H1 (cell line): Measurements from ENCODE around the gene LRATD1. TPM values are rescaled to one million over a fixed set of nuclear protein-coding genes. Genes with fewer than 3 reads are reported as not detected.

Experiments
- CTCF ChIA-PET: fragments of 300-600 bp; sonication (Branson Sonifier 250); formaldehyde crosslinking; loops from one replicate; lab custom pipeline; 2021; ENCODE audit not compliant: partially characterized antibody; lab: Charles Lee
- POLR2A ChIA-PET: fragments of 300-600 bp; sonication (Branson Sonifier 250); formaldehyde crosslinking; loops from one replicate; lab custom pipeline; 2021; ENCODE audit warnings: inconsistent platforms; ENCODE audit not compliant: partially characterized antibody; lab: Charles Lee
- DNase-seq, 2 experiments: peaks; one replicate each; pipeline versions ENCODE4 v3.0.0 to v3.0.0-alpha.2; 2010 to 2022; ENCODE audit warnings: low spot score in 2 of 2, low read depth in 1 of 2, mixed read lengths in 1 of 2
- FAIRE-seq: peaks from 2 replicates; lab custom pipeline; 2011; peaks lifted over from hg19 to GRCh38; lab: Jason Lieb, UNC
- H2AFZ ChIP-seq: 2 replicates; pipeline ENCODE4 v1.8.1; 2012; ENCODE audit warnings: low read length, inconsistent platforms
- H2AK5ac ChIP-seq: 2 replicates; pipeline ENCODE4 v1.6.1; 2013; ENCODE audit warnings: low read depth, low read length
- H2BK120ac ChIP-seq: replicated peaks from 2 replicates; pipeline ENCODE3; 2013; ENCODE audit warnings: low read depth, low read length, inconsistent platforms
- H2BK12ac ChIP-seq: 2 replicates; pipeline ENCODE4 v1.6.1; 2013; ENCODE audit warnings: low read depth, low read length
- H2BK15ac ChIP-seq: 2 replicates; pipeline ENCODE4 v1.6.1; 2013; ENCODE audit warnings: low read length
- H2BK20ac ChIP-seq: 2 replicates; pipeline ENCODE4 v1.6.1; 2013; ENCODE audit warnings: low read length
- H2BK5ac ChIP-seq: 2 replicates; pipeline ENCODE4 v1.6.1; 2013; ENCODE audit warnings: low read depth, low read length
- H3K14ac ChIP-seq: 2 replicates; pipeline ENCODE4 v1.6.1; 2013; ENCODE audit warnings: inconsistent platforms; ENCODE audit not compliant: insufficient read length
- H3K18ac ChIP-seq: 2 replicates; pipeline ENCODE4 v1.6.1; 2013; ENCODE audit warnings: low read length; ENCODE audit errors: extremely low read depth
- H3K23ac ChIP-seq: 2 replicates; pipeline ENCODE4 v1.6.1; 2013; ENCODE audit warnings: inconsistent platforms; ENCODE audit not compliant: insufficient read length
- H3K23me2 ChIP-seq: 2 replicates; pipeline ENCODE4 v1.6.1; 2013; ENCODE audit warnings: low read depth, low read length
- H3K27ac ChIP-seq: 2 replicates; pipeline ENCODE4 v1.6.1; 2011; ENCODE audit warnings: low read depth, low read length, inconsistent platforms
- H3K27me3 ChIP-seq, 4 experiments: replicated peaks in 1 of 4; 1 replicate in 1 of 4; 2 replicates in 3 of 4; pipeline versions ENCODE4 v1.6.1 to v1.8.1; 2011 to 2013; ENCODE audit warnings: low read length in 3 of 4, mild to moderate bottlenecking in 3 of 4, inconsistent platforms in 2 of 4, mixed read lengths in 2 of 4, moderate library complexity in 1 of 4; ENCODE audit not compliant: control insufficient read depth in 3 of 4, insufficient read depth in 3 of 4; ENCODE audit errors: extremely low read depth in 1 of 4
- H3K36me3 ChIP-seq, 4 experiments: 2 replicates each; pipeline versions ENCODE4 v1.6.1 to v1.8.1; 2011 to 2013; ENCODE audit warnings: mild to moderate bottlenecking in 4 of 4, low read length in 3 of 4, moderate library complexity in 2 of 4, control low read depth in 1 of 4, inconsistent platforms in 1 of 4; ENCODE audit not compliant: insufficient read depth in 4 of 4, control insufficient read depth in 2 of 4
- H3K4ac ChIP-seq: replicated peaks from 2 replicates; pipeline ENCODE3; 2013; ENCODE audit warnings: low read length, low read depth, mixed read lengths, inconsistent platforms; ENCODE audit not compliant: insufficient read length
- H3K4me1 ChIP-seq, 4 experiments: replicated peaks in 1 of 4; 1 replicate in 1 of 4; 2 replicates in 3 of 4; pipeline versions ENCODE4 v1.6.1 to v1.8.1; 2011 to 2013; ENCODE audit warnings: low read length in 3 of 4, inconsistent platforms in 2 of 4, mixed read lengths in 1 of 4; ENCODE audit not compliant: insufficient read depth in 4 of 4, control insufficient read depth in 3 of 4
- H3K4me2 ChIP-seq, 2 experiments: 2 replicates each; pipeline versions ENCODE4 v1.6.1 to v1.8.1; 2011 to 2013; ENCODE audit warnings: low read depth in 2 of 2, low read length in 2 of 2, control low read depth in 1 of 2, inconsistent platforms in 1 of 2, mild to moderate bottlenecking in 1 of 2; ENCODE audit not compliant: insufficient read depth in 1 of 2
- H3K4me3 ChIP-seq, 4 experiments: fragments of 200-600, 300-600 bp in 1 of 4; sonication (generic), shearing (Covaris generic), sonication (Bioruptor Twin) in 1 of 4; 2 replicates each; pipeline versions ENCODE4 v1.5.1 to v1.8.1; 2011 to 2016; ENCODE audit warnings: low read length in 4 of 4, low read depth in 3 of 4, control low read depth in 2 of 4, inconsistent platforms in 2 of 4, mild to moderate bottlenecking in 2 of 4, mixed read lengths in 1 of 4, moderate library complexity in 1 of 4; ENCODE audit not compliant: insufficient read depth in 2 of 4; ENCODE audit errors: extremely low read depth in 1 of 4
- H3K56ac ChIP-seq: replicated peaks from 2 replicates; pipeline ENCODE3; 2013; ENCODE audit warnings: low read depth, mild to moderate bottlenecking, mixed read lengths, low read length, inconsistent platforms; ENCODE audit not compliant: insufficient read length
- H3K79me1 ChIP-seq: 2 replicates; pipeline ENCODE4 v1.6.1; 2013; ENCODE audit warnings: low read depth, low read length, control low read depth
- H3K79me2 ChIP-seq, 2 experiments: 2 replicates each; pipeline versions ENCODE4 v1.6.1 to v1.8.1; 2012 to 2013; ENCODE audit warnings: low read length in 2 of 2, mild to moderate bottlenecking in 2 of 2, inconsistent platforms in 1 of 2; ENCODE audit not compliant: insufficient read depth in 2 of 2, control insufficient read depth in 1 of 2
- H3K9ac ChIP-seq, 4 experiments: replicated peaks in 1 of 4; 1 replicate in 1 of 4; 2 replicates in 3 of 4; pipeline versions ENCODE4 v1.6.1 to v1.8.1; 2011 to 2013; ENCODE audit warnings: low read depth in 3 of 4, low read length in 3 of 4, control low read depth in 2 of 4, mild to moderate bottlenecking in 2 of 4, moderate library complexity in 2 of 4, inconsistent platforms in 1 of 4; ENCODE audit errors: extremely low read depth in 1 of 4
- H3K9me3 ChIP-seq, 2 experiments: 2 replicates each; pipeline versions ENCODE4 v1.6.1 to v1.8.1; 2012 to 2013; ENCODE audit warnings: mild to moderate bottlenecking in 2 of 2, moderate library complexity in 2 of 2, control low read depth in 1 of 2, inconsistent platforms in 1 of 2, low read depth in 1 of 2, low read length in 1 of 2, mixed read lengths in 1 of 2; ENCODE audit not compliant: insufficient read depth in 2 of 2
- H4K20me1 ChIP-seq, 2 experiments: replicated peaks in 1 of 2; 2 replicates each; pipeline versions ENCODE3 to v1.8.1; 2011 to 2013; ENCODE audit warnings: inconsistent platforms in 2 of 2, low read length in 2 of 2, mild to moderate bottlenecking in 1 of 2; ENCODE audit not compliant: insufficient read depth in 2 of 2, control insufficient read depth in 1 of 2
- H4K5ac ChIP-seq: 2 replicates; pipeline ENCODE4 v1.6.1; 2013; ENCODE audit warnings: low read length, low read depth, mixed read lengths, inconsistent platforms; ENCODE audit not compliant: insufficient read length
- H4K8ac ChIP-seq: 2 replicates; pipeline ENCODE4 v1.8.0; 2013; ENCODE audit warnings: mild to moderate bottlenecking, moderate library complexity, low read length, inconsistent platforms; ENCODE audit not compliant: insufficient read depth; ENCODE audit errors: extremely low read depth
- H4K91ac ChIP-seq: replicated peaks from 2 replicates; pipeline ENCODE3; 2013; ENCODE audit warnings: low read length, mixed read lengths, inconsistent platforms; ENCODE audit not compliant: insufficient read length
- CBX5 ChIP-seq: fragments of 300-800, 300-1000 bp; sonication (generic); IDR thresholded peaks from 2 replicates; pipeline ENCODE4 v1.7.1; 2016; ENCODE audit warnings: antibody characterized with exemption, low read length, low read depth
- EZH2 ChIP-seq: fragments of 200-600 bp; sonication (generic); IDR thresholded peaks from 2 replicates; pipeline ENCODE4 v1.7.1; 2012; ENCODE audit warnings: low read depth, mild to moderate bottlenecking, moderate library complexity, low read length, inconsistent platforms; ENCODE audit not compliant: severe bottlenecking
- KDM4A ChIP-seq: IDR thresholded peaks from one replicate; pipeline ENCODE4 v1.7.1; 2012; ENCODE audit warnings: low read depth, mild to moderate bottlenecking, moderate library complexity, low read length, inconsistent platforms; ENCODE audit not compliant: severe bottlenecking
- POLR2AphosphoS5 ChIP-seq: IDR thresholded peaks from 2 replicates; pipeline ENCODE4 v1.6.1; 2011; ENCODE audit warnings: low read depth, low read length
- RFX5 ChIP-seq: IDR thresholded peaks from 2 replicates; pipeline ENCODE4 v1.6.1; 2011; ENCODE audit warnings: low read depth, low read length, improper control_type of control experiment, borderline replicate concordance
- RXRA ChIP-seq: IDR thresholded peaks from 2 replicates; pipeline ENCODE4 v1.6.1; 2011; ENCODE audit warnings: low read depth, mild to moderate bottlenecking, low read length, moderate library complexity; ENCODE audit not compliant: insufficient read depth
- SAP30 ChIP-seq: fragments of 300-600 bp; sonication (generic); IDR thresholded peaks from 2 replicates; pipeline ENCODE4 v1.7.1; 2012; ENCODE audit warnings: low read length, moderate library complexity, mild to moderate bottlenecking, inconsistent platforms; ENCODE audit not compliant: insufficient read depth, insufficient replicate concordance
- SIX5 ChIP-seq: IDR thresholded peaks from 2 replicates; pipeline ENCODE4 v1.6.1; 2011; ENCODE audit warnings: mild to moderate bottlenecking, low read depth, low read length
- TAF1 ChIP-seq: IDR thresholded peaks from 2 replicates; pipeline ENCODE4 v1.6.1; 2011; ENCODE audit warnings: mild to moderate bottlenecking, low read depth, low read length
- TCF12 ChIP-seq: IDR thresholded peaks from 2 replicates; pipeline ENCODE4 v1.6.1; 2011; ENCODE audit warnings: low read depth, mild to moderate bottlenecking, low read length
- WGBS, 2 experiments: shearing (Covaris generic) in 1 of 2; methylation state at CpG; one replicate each; pipeline versions ENCODE4 v1.1.6 to v1.1.7; 2013 to 2015; ENCODE audit warnings: low lambda C conversion rate in 2 of 2, mixed read lengths in 2 of 2, inconsistent platforms in 1 of 2, low coverage in 1 of 2, missing lambda C conversion rate in 1 of 2; ENCODE audit not compliant: insufficient replicate concordance in 2 of 2, insufficient coverage in 1 of 2, insufficient read length in 1 of 2; ENCODE audit errors: extremely low coverage in 1 of 2, missing lambda C conversion rate in 1 of 2; 5-methylcytosine and 5-hydroxymethylcytosine counted together
- polyA plus RNA-seq, 7 experiments: library from polyadenylated mRNA; depleted of rRNA in 3 of 7; stranded (reverse) in 5 of 7; unstranded in 2 of 7; fragments of >200 nt in 5 of 7; fragments of 200-250 nt in 2 of 7; gene quantifications; 1 replicate in 5 of 7; 2 replicates in 1 of 7; 4 replicates in 1 of 7; pipeline versions ENCODE4 v1.2.1 to v1.2.3, GENCODE V29; 2011 to 2013; ENCODE audit warnings: missing spikeins in 2 of 7, mixed read lengths in 2 of 7
- total RNA-seq: library from RNA; stranded (reverse); fragmentation: NEBNext Ultra II Directional; extraction: Animal tissue kit (Norgen Biotek cat#: 25700); gene quantifications from 2 replicates; pipeline ENCODE4 v1.2.1, GENCODE V29; 2021

The LRATD1 gene
- total and polyA plus RNA-seq, 2 of the 8 experiments (the other 6 are each of a cell fraction or from before 2014, with no cell fraction given): 1.2 to 2.3 TPM

DNA sequence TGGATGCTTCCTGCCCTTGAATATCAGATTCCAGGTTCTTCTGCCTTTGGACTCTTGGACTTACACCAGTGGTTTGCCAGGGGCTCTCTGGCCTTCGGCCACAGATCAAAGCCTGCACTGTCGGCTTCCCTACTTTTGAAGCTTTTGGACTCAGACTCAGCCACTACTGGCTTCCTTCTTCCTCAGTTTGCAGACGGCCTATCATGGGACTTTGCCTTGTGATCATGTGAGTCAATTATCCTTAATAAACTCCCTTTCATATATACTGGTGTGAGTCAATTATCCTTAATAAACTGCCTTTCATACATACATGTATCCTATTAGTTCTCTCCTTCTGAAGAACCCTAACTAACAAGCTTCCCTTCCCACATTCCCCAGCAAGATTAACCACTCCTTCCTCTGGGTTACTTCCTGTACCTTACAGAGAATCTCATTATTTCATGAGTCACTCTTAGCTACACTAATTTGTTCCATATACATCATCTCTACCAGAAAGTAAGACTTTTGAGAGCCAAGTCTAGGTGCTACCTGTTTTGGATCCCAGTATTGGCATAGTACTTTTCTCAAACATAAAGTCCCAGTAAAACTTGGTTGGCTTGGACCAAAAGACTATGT is 31.3 kb upstream of the LRATD1 start:
- CTCF ChIA-PET: no interaction called here
- Histone ChIP-seq H3K9me3 (no peaks in the 10 kb centered on the region), H3K56ac (no peak overlapping the region), H4K20me1 (no peaks in the 10 kb centered on the region), H2AFZ (no peak overlapping the region), H3K79me2 (no peaks in the 10 kb centered on the region), H2BK15ac (no peak overlapping the region), H3K27me3 (no peaks in the 10 kb centered on the region), H3K79me1 (no peaks in the 10 kb centered on the region), H3K4me1 (no peaks in the 10 kb centered on the region), H3K36me3 (no peaks in the 10 kb centered on the region), H3K18ac (no peak overlapping the region), H4K5ac (no peak overlapping the region), H3K23ac (no peak overlapping the region), H3K4me3 (no peak overlapping the region), H4K8ac (no peak overlapping the region), H2BK12ac (no peak overlapping the region), H4K91ac (no peak overlapping the region), H2BK120ac (no peak overlapping the region), H3K14ac (no peak overlapping the region), H2AK5ac (no peak overlapping the region), H3K23me2 (no peaks in the 10 kb centered on the region; the same call in 1 of the 2 replicates), H2BK5ac (no peak overlapping the region), H2BK20ac (no peak overlapping the region), H3K9ac (no peak overlapping the region), H3K27ac (no peak overlapping the region), H3K4me2 (no peak overlapping the region), H3K4ac (no peak overlapping the region)
- FAIRE-seq (no peak), DNase-seq (no peak)
- WGBS, 2 experiments: 97% methylated on average over 3 of the region's 3 CpGs; no CpG with 5 or more reads in 1 of the 2 experiments
- POLR2A ChIA-PET: no interaction called here
- TF ChIP-seq CBX5: no peak
- no peak for TF ChIP-seq POLR2AphosphoS5
- no peak for TF ChIP-seq RFX5
- no peak for TF ChIP-seq TCF12
- TF ChIP-seq RXRA: no peak
- TF ChIP-seq SAP30: no peak
- TF ChIP-seq EZH2: no peak
- TF ChIP-seq KDM4A: no peak
- TF ChIP-seq TAF1: no peak
- no peak for TF ChIP-seq SIX5
